Measurements from ENCODE around the gene XRCC4.

The XRCC4 gene

DNA sequence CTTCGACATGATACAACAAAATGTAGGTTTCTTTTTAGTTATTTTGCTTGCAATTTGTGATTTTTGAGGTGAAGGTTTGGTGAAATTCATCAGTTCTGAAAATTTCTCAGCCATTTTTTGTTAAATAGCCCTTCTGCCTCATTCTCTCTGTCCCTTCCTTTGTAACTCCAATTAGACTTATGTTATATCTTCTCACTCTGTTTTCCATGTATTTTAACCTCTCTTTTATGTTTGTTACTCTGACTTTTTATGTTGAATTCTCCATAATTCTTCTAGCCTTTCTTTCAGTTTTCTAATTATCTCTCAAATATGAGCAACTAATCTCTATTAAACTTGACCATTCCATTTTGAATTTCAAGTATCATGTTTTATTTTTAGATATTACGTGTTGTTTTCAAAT, 222.0 kb downstream of the XRCC4 start:
- no peak overlapping the region for H3K4me3 ChIP-seq (ENCODE audit: control insufficient read depth, low read depth, low read length)
- TF ChIP-seq, protein P1, sequence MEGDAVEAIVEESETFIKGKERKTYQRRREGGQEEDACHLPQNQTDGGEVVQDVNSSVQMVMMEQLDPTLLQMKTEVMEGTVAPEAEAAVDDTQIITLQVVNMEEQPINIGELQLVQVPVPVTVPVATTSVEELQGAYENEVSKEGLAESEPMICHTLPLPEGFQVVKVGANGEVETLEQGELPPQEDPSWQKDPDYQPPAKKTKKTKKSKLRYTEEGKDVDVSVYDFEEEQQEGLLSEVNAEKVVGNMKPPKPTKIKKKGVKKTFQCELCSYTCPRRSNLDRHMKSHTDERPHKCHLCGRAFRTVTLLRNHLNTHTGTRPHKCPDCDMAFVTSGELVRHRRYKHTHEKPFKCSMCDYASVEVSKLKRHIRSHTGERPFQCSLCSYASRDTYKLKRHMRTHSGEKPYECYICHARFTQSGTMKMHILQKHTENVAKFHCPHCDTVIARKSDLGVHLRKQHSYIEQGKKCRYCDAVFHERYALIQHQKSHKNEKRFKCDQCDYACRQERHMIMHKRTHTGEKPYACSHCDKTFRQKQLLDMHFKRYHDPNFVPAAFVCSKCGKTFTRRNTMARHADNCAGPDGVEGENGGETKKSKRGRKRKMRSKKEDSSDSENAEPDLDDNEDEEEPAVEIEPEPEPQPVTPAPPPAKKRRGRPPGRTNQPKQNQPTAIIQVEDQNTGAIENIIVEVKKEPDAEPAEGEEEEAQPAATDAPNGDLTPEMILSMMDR (IDR thresholded peaks at IDR 0.05; ENCODE audit: control insufficient read depth, insufficient read depth, low read depth, low read length, missing control alignments), result no peak
- DNase-seq (ENCODE audit: low read depth), result no peak

DNA sequence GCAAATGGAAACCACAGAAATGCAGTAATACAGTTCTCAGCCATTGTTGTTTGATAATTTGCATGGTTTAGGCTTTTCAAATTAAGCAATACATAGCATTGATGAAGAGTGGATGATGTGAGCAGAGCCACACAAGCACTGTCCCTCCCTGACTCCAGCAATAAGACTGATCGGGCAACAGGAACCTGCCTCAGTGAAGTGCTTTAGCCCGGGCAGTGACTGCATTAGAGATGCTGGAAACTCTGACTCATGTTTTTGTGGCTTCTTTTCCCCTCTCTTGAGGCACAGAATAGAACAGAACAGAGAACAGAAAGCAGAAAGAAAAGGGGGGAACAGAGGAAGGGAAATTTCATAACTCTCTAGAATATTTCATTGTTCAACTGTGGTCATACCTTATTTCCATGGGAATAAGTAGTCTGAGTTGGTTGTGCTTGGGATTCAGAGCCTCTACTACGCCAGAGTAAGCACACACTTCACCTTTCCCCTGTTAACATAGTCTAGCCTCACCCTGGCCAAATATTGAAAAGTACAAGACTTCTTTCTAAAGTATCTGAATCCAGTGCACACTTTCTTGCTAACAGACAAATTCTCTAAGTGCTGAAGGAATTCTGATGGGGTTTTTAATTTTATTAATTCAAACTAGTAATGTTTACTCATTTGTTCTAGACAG, 229.4 kb downstream of the XRCC4 start:
- TF ChIP-seq, protein P1 (IDR thresholded peaks at IDR 0.05; ENCODE audit: control insufficient read depth, insufficient read depth, low read depth, low read length, missing control alignments), result no peak
- peak; percentile 86 for DNase-seq (ENCODE audit: low read depth)

DNA sequence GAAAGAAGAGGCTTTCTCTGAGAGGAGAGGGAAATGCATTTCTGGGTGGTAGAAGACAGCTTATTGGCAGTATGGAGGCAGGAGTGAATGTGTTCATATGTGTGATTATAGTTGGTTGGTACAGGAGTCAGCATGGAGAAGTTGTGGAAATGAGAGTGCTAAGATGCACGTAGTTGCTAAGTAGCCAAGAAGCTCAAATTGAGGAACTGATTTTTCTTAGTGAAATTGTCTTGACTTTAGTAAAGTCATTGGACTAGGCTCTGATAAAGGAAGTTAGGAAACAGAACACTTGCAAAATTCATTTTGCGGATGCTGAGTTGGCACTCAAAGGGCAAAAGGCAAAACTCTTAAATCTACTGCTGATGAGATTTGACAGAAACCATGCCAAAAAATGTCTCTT, 235.3 kb downstream of the XRCC4 start:
- H3K4me3 ChIP-seq (ENCODE audit: control insufficient read depth, low read depth, low read length), result no peak overlapping the region
- DNase-seq (ENCODE audit: low read depth), result no peak
- TF ChIP-seq, protein P1 (IDR thresholded peaks at IDR 0.05; ENCODE audit: control insufficient read depth, insufficient read depth, low read depth, low read length, missing control alignments), result no peak

More for the DNA sequence above, 229.4 kb downstream of the XRCC4 start:
- no peak overlapping the region for H3K4me3 ChIP-seq (ENCODE audit: control insufficient read depth, low read depth, low read length)

DNA sequence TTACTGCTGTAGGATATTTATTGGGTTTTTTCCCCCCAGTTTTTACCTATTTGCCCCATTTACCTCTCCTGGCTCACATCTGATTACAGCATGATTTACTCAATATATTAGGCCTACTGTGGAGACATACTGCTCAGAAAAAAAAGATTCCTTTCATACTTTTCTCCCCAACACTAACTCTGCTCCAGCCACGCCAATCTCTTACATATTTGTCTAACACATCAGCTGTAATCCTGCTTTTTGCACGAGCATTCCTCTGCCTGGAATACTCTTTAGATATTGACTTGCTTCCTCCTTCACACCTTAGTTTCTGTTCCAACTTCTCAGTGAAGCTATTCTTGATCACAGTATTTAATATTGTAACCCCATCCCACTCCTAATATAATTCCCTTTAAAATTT, 236.1 kb downstream of the XRCC4 start:
- TF ChIP-seq, protein P1 (IDR thresholded peaks at IDR 0.05; ENCODE audit: control insufficient read depth, insufficient read depth, low read depth, low read length, missing control alignments), result no peak
- no peak overlapping the region for H3K4me3 ChIP-seq (ENCODE audit: control insufficient read depth, low read depth, low read length)
- peak; percentile 21 for DNase-seq (ENCODE audit: low read depth)

DNA sequence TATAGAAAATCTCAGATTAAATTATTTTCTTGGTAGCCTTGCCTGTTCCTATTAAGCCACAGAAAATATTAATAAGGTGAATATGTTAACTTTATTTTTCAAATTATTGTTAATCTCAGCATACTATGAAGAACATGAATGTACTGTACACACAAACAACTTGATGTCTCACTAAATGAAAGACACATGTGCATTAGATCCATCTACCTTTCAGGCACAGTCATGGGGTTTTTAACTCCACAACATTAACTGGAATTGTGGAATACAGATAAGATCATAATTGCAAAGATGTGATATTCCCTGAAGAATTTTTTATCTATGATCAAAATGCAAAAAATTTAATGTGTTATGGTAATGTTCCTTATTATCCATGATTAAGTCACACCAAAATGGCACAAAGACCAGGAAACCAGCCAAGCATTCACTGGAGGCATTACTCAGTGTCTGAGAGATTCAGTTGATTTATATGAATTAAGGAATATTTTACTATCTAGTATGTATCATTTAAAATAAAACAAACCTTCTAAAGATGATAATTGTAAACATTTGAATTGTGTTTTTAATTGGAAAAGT, 244.2 kb downstream of the XRCC4 start:
- TF ChIP-seq, protein P1 (IDR thresholded peaks at IDR 0.05; ENCODE audit: control insufficient read depth, insufficient read depth, low read depth, low read length, missing control alignments), result no peak
- DNase-seq (ENCODE audit: low read depth), result peak; percentile 23
- no peak overlapping the region for H3K4me3 ChIP-seq (ENCODE audit: control insufficient read depth, low read depth, low read length)

DNA sequence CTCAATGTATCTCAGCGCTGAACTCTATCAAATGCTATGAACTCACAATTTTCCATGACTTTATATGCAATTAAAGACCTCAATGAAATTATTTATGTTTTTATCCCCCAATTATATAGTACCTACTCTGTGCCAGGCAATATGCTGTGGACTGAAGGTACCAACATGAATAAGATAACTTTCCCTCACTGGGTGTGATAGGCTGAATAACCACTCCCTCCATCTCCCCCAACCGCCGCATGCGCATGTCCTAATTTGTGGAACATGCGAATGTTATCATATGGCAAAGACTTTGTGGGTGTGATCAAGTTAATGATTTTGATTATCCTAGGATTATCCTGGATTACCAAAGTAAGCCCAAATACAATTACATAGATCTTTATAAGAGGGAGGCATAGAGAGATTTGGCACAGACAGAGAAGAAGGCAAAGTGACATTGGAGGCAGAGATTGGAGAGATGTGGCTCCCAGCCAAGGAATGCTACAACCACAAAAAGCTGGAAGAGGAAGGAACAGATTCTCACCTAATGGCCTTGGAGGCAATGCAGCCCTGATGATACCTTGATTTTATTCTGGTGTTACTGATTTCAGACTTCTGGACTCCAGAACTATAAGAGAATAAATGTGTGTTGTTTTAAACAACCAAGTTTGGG, 245.1 kb downstream of the XRCC4 start:
- DNase-seq (ENCODE audit: low read depth), result no peak

More for the DNA sequence above, 245.1 kb downstream of the XRCC4 start:
- H3K4me3 ChIP-seq (ENCODE audit: control insufficient read depth, low read depth, low read length), result no peak overlapping the region
- TF ChIP-seq, protein P1 (IDR thresholded peaks at IDR 0.05; ENCODE audit: control insufficient read depth, insufficient read depth, low read depth, low read length, missing control alignments), result no peak

Data from AG09309 (cell line).